IPS-18c (cell line): ENCODE data around the gene TMEM94.
A peak's percentile ranks its signal among the peaks of the same experiment; 100 is the strongest.
"Not testable (repeated sequence)": the region's sequence is repeated elsewhere in the genome, so short reads cannot be mapped to it uniquely, and the experiment has no call there.

Experiments used
- H3K4me3 ChIP-seq: 2 replicates; pipeline ENCODE4 v1.7.0; 2013; ENCODE audit warnings: low read depth, mild to moderate bottlenecking, low read length, moderate library complexity; ENCODE audit not compliant: insufficient read depth
- H3K9me3 ChIP-seq: one replicate; pipeline ENCODE4 v1.6.1; 2013; ENCODE audit warnings: mild to moderate bottlenecking, low read length, moderate library complexity; ENCODE audit not compliant: control insufficient read depth, insufficient read depth

TMEM94 gene

DNA sequence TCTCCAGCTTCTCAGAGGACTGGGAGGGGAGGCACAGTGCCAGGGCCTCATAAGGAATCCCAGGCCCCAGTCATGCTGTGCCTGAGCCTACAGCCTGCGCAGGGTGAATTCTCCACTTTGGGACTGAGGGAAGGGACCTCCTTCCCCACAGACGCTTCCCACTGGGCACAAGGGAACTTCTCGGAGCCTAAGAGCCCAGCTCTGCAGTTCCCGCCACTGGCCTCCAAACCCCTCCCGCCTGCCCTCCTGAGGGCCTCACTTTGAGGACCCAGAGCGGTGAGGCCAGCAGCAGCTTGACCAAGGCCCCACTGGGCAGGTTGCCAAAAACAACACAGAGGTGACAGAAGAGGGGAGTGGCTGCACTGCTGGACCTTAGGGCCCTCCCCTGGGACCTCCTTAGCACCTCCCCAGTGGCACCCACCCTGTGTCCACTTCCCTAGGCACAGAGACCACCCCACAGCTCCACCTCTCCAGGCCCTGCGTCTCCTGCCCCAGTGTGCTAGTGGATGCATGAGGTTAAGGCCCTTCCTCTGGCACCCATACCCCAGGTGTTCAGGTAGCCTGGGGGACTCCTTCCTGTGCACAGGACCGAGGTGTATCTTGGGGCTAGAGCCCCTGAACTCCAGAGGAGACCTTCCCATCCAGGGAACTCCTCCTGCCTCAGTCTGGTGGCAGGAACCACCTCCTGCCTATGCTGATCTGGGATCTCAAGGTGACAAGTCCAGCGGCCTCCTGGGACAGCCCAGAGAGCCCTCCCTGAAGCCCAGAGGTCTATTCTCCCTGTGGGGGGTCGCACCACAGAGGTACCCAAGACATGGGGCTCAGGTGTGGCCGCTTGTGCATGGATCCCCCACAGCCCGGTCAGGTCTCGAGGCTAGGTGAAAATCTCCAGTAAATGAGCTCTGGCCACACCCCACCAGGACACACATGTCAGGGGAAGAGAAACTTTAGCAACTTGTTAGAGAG, 55.5 kb downstream of the TMEM94 start:
- Histone ChIP-seq H3K4me3 (no peak overlapping the region), H3K9me3 (peaks cover 2% of the 10 kb centered on the region)

DNA sequence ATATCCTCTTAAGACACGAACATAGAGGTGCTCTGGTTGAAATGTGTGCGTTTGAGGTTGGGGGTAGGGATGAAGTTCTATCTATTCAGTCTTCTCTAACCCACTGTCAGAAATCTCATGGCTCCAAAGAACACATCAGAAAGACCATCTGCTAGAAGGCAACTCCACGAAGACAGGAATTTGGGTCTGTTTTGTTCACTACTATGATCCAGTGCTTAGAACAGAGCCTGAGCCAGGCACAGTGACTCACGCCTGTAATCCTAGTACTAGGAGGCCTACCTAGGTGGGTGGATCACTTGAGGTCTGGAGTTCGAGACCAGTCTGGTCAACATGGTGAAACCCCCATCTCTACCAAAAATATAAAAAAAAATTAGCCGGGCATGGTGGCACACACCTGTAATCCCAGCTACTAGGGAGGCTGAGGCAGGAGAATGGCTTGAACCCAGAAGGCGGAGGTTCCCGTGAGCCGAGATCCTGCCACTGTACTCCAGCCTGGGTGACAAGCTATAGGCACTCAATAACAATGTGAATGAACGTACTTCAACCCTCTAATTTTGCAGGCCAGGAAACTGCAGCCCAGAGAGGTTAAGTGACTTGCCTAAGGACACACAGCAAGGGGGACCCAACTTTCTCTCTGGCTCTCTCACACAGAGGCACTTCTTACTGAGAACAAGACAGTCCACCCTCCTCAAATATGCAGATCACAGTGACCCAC, 56.6 kb downstream of the TMEM94 start:
- Histone ChIP-seq H3K9me3 (peaks cover 2% of the 10 kb centered on the region), H3K4me3 (no peak overlapping the region)

DNA sequence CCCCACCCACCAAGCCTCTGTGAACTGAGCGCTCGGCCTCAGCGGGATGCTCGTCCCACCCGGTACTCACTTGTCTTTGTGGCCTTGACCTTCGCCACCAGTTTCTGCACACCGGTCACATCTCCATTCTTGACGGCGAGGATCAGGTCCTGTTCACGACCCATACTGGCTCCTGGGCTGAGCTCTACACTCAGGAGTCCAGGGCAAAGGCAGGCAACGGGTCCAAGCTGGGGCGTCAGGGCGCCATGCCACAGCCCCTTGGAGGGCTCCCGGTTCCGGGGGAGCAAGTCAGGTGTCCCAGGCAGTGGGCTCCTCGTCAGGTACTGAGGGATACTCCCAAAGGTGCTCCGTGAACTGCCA, 57.2 kb downstream of the TMEM94 start:
- Histone ChIP-seq H3K4me3 (no peak overlapping the region), H3K9me3 (peaks cover 2% of the 10 kb centered on the region)

DNA sequence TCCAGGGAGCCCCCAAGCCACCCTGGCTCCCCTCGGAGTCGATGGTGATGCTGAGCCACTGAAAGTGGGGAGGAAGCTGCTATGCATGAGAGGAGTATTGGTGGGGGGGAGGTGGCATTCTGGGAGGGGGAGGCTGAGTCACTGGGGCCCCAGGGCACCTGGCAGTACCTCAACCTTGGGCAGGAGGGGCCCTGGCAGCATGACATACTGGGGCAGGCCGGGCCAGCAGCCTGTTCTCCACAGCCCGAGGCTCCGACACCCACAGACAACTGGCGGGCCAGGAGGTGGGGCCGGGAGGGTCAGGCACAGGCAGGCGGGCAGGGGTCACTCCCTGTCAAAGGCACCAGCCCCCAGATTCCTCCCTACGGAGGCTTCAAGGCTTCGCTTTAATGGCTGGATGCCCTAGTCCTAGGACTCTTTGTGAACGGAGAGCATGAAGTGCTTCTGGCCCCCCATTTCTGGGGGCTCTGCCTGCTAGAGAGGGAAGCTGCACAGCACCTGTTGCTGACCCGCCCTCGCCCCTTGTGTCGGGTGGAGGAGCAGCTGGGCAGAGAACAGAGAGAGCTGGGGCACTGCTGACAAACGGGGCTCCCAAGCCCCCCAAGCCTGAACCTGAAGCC, 58.0 kb downstream of the TMEM94 start:
- Histone ChIP-seq H3K9me3 (peaks cover 2% of the 10 kb centered on the region), H3K4me3 (peak overlapping the region; percentile 77)

DNA sequence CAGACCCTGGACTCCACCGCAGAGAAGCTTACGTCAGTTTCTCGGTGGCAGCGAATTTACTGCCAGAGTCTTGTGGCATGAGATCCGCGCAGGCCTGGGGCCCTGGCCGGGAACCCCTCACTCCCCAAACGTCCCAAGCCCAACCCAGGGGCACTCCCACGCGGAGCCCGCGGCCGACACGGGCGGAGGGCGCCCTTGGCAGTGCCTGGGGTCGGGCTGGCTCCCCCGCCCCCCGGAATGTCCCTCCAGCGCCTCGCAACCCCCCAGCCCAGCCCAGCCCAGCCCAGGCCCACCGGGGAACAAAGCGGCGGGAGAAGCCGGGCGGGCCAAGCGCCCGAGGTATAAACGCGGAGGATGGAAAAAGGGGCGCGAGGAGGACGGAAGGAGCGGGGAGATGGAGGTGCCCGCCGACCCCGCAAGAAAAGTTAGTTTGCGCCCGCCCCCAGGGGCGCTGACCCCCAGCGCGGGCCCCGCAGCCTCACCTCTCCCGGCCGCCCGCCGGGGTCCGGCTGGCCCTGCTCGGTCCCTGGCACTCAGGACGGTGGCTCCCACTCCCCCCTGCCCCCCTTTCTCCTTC, 58.6 kb downstream of the TMEM94 start:
- Histone ChIP-seq H3K4me3 (peak overlapping the region; percentile 77), H3K9me3 (peaks cover 2% of the 10 kb centered on the region)

DNA sequence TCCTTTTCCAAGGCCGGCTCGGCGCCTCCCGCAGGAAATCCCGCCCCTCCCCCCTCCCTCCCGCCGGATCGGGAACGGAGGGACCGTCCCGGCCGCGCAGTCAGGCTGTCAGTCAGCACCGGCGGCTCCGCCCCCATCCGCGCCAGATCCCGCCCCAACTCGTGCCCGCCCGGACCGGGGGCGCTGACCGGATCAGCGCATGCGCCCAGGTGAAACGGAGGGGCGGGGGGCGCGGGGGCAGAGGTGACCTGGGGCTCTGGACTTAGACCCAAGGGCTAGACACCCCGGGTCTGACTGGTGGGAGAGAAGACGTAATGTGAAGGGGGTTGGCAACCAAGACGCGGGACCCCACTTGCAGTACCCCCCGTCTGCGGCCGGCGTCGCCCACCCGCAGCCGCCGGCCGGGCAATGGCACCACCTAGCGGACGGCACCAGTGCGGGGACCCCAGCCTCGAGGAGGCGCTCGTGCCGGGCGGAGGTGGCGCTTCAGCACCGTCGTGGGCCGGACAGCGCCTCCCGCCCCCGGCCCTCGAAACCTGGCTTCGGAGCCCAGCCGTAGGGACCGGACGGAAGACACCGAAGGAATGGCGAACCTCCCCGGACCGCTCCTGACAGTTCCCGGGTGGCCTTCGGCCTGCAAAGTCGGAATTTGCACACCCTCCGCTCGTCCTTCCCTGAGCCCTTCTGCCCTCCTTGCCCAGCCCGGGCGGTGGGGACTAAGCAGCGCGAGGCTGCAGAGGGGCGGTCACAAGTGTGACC, 59.2 kb downstream of the TMEM94 start, which contains the start of gene CASKIN2:
Gene CASKIN2, minus strand, starts transcription at position 42 of the 759 bp plus-strand sequence. CDS start 1,733 bp downstream, outside the sequence.
- Histone ChIP-seq H3K9me3 (peaks cover 2% of the 10 kb centered on the region), H3K4me3 (peak within 1 kb of the TSS; percentile 77)

DNA sequence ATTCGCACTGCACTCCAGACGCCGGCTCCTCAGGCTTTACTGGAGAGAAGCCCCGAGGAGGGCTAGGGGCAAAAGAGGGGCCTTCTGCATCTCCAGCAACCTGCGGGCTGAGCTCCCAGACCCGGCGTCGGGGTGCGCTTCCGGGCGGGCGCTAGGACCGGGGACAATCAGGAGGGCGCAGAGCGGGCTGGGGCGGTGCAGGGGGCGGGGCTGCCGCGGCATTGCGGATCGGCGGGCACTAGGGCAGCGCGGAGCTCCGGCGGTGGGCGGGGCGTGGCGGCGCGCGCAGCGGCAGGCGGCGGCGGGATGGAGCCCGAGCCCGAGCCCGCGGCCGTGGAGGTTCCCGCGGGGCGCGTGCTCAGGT, 59.8 kb downstream of the TMEM94 start, which contains the start of gene TSEN54:
Gene TSEN54, plus strand, starts transcription at position 274 of the 364 bp plus-strand sequence. Its CDS starts 33 bp downstream, at position 307.
- peak within 1 kb of the TSS; percentile 77 for H3K4me3 ChIP-seq
- peaks cover 2% of the 10 kb centered on the region for H3K9me3 ChIP-seq

DNA sequence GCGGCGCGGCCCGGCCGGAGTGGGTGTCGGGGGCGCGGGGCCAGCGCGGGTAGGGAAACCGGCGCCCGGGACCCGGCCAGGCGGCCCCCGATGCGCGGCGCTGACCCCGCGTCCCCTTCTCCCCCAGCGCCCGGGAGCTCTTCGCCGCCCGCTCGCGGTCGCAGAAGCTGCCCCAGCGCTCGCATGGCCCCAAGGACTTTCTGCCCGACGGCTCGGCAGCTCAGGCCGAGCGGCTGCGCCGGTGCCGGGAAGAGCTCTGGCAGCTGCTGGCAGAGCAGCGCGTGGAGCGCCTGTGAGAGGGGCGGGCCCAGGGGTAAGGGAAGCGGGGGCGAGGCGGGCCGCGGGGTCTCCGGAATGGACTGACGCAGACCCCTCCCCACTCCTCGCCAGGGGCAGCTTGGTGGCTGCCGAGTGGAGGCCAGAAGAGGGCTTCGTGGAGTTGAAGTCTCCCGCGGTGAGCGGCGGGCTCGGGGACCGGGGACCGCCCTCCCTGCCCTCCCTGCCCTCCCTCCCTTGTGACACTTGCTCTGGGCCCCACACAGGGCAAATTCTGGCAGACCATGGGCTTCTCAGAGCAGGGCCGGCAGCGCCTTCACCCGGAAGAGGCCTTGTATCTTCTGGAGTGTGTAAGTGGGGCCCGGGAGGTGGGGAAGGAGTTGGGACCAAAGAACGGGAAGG, 60.3 kb downstream of the TMEM94 start:
- Histone ChIP-seq H3K4me3 (peak overlapping the region; percentile 77), H3K9me3 (peaks cover 2% of the 10 kb centered on the region)

DNA sequence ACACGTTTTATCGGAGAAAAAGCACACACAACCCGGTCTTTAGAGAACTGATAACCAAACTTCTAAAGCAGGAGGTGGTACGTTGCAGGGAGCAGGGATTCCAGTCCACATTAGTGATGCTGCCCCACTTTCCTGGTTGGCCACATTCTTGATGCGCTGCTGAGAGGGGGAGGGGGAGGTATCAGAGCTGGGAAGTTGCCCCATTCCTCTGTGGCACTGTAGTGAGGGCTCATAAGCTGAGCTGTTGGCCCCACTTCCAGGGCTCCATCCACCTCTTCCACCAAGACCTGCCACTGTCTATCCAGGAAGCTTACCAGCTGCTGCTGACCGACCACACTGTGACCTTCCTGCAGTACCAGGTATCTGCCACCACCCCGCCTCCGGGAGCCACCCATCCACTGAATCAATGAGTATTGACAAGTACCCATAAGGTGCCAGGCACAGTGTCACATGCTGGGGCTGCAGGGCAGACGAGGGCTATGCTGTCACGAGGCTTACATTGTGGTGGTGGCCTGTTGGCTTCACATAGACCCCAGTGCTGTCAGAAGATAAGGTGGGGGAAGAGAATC, 60.9 kb downstream of the TMEM94 start:
- Histone ChIP-seq H3K9me3 (peaks cover 2% of the 10 kb centered on the region), H3K4me3 (peak overlapping the region; percentile 77)

DNA sequence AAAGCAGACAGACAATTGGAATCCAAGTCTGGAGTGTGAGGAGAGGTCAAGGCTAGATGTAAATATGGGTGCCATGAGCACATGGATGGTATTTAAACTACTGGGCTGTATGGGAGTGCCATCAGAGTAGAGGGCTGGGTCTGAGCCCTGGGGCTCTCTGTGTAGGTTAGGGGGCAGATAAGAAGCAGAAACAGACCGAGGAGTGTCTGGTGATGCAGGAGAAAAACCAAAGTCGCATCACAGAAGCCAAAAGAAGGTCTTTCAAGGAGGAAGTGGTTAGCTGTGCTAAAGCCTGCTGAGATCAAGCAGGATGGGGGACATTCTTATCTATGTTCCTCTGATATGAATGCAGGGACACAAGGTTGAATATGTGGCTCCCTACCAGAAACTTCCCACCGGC, 61.8 kb downstream of the TMEM94 start:
- peaks cover 2% of the 10 kb centered on the region for H3K9me3 ChIP-seq
- no peak overlapping the region for H3K4me3 ChIP-seq

DNA sequence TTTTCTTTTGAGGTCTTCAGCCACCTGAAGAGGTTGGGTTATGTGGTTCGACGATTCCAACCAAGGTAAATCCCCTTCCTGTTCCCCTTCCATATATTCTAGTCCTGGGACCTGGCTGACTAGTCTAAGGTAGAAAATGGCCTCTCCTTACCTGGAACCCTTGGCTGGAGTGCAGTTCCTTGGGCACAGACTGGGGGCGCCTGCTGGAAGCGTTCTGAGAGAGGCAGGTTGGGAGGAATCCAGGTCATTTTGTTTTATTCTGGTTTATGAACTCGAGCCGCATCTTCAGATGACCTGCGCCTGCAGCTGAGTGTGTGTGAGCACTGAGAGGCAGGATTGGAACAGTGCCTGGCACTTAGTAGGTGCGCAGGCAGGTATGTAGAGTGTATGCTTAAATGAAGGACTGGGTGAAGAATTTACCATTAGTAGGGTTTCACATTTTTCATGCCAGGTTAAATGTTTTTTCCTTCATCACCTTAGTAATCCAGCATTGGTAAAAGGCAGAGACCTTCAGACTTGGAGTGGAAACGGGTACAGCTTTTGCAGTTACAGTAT, 62.6 kb downstream of the TMEM94 start:
- peaks cover 1% of the 10 kb centered on the region for H3K9me3 ChIP-seq
- no peak overlapping the region for H3K4me3 ChIP-seq

DNA sequence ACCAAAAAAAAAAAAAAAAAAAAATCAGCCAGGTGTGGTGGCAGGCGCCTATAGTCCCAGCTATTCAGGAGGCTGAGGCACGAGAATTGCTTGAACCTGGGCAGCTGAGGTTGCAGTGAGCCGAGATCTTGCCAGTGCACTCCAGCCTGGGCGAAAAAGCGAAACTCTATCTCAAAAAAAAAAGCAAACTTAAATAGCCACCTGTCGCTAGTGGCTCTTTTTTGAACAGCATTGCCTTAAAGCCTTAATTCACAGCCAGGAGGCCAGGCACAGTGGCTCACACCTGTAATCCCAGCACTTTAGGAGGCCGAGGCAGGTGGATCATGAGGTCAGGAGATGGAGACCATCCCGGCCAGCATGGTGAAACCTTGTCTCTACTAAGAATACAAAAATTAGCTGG, 64.0 kb downstream of the TMEM94 start:
- not testable (repeated sequence) for H3K4me3 ChIP-seq, H3K9me3 ChIP-seq

DNA sequence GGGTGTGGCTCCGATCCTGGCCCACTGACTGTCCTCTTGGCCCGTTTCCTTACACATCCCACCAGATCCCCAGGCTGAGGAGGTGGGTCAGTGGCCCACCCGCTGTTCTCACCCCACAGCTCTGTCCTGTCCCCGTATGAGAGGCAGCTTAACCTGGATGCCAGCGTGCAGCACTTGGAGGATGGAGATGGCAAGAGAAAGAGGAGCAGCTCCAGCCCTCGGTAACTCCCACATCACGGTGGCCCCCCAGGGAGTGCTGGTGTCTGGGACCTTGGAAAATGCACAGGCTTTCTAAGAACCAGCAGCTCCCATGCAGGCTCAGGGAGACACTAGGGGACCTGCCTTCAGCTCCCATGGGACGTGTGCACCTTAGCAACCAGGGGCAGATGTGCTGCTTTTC, 64.9 kb downstream of the TMEM94 start:
- H3K9me3 ChIP-seq, result no peaks in the 10 kb centered on the region
- no peak overlapping the region for H3K4me3 ChIP-seq

DNA sequence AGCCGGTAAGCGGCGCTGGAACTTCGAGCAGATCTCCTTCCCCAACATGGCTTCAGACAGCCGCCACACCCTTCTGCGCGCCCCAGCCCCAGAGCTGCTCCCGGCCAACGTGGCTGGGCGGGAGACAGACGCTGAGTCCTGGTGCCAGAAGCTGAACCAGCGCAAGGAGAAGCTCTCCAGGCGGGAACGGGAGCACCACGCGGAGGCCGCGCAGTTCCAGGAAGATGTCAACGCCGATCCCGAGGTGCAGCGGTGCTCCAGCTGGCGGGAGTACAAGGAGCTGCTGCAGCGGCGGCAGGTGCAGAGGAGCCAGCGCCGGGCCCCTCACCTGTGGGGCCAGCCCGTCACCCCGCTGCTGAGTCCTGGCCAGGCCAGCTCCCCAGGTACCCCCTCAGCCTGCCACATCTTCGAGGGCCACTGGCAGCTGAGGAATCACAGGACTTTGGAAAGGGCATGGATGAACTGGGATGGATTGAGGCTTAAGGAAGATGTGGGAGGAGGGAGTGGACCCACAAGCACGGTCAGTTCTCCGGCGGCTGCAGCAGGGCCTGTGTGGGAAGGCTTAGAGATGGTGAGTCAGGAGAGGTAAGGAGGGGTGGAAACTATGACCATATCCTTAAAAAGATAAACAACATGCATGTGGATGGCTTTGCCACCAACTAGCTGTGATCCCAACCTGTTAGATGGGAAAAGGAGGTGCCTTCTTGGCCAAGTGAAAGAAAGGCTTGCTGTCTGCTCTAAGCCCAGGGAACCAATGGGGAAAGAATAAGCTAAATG, 65.7 kb downstream of the TMEM94 start:
- no peaks in the 10 kb centered on the region for H3K9me3 ChIP-seq

DNA sequence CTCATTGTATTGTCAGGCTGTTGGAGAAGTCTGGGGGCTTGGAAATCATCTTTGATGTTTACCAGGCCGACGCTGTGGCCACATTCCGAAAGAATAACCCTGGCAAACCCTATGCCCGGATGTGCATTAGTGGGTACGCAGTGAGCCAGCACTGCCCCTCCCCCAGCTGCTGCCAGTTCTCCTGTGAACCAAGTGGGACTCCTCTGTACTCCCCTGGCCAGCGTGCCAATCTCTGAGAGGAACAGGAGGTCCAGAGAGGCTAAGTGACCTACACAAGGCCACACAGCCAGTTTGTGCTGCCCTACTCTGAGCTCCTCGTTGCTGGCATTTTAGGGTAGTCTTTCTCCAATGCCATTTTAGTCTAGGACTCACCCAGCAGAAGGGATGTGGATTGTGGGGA, 67.2 kb downstream of the TMEM94 start:
- H3K4me3 ChIP-seq, result no peak overlapping the region

More for the DNA sequence above, 65.7 kb downstream of the TMEM94 start:
- no peak overlapping the region for H3K4me3 ChIP-seq

More for the DNA sequence above, 67.2 kb downstream of the TMEM94 start:
- no peaks in the 10 kb centered on the region for H3K9me3 ChIP-seq
